Stomach smooth muscle (tissue), 2 donors: ENCODE results near the gene CDHR2.
"Not testable (repeated sequence)": the region's sequence is repeated elsewhere in the genome, so short reads cannot be mapped to it uniquely, and the experiment has no call there.

Experiments used
- H3K27ac ChIP-seq: one replicate; pipeline ENCODE4 v1.7.0; 2013; ENCODE audit warnings: mild to moderate bottlenecking, low read length, inconsistent platforms
- H3K27me3 ChIP-seq, 2 donors: one replicate each; pipeline ENCODE4 v1.7.0; 2013; ENCODE audit warnings: low read length in 2 of 2; ENCODE audit not compliant: insufficient read depth in 2 of 2, control insufficient read depth in 1 of 2
- H3K36me3 ChIP-seq, 2 donors: one replicate each; pipeline ENCODE4 v1.7.0; 2013; ENCODE audit warnings: low read length in 2 of 2; ENCODE audit not compliant: control insufficient read depth in 2 of 2, insufficient read depth in 2 of 2
- H3K4me1 ChIP-seq: one replicate; pipeline ENCODE4 v1.7.0; 2013; ENCODE audit warnings: low read length; ENCODE audit not compliant: control insufficient read depth, insufficient read depth
- H3K4me3 ChIP-seq, 2 donors: one replicate each; pipeline ENCODE4 v1.7.0; 2013; ENCODE audit warnings: low read length in 2 of 2
- H3K9ac ChIP-seq, 2 donors: one replicate each; pipeline ENCODE4 v1.7.0; 2013; ENCODE audit warnings: low read length in 2 of 2, mild to moderate bottlenecking in 1 of 2
- H3K9me3 ChIP-seq, 2 donors: one replicate each; pipeline ENCODE4 v1.7.0; 2013; ENCODE audit warnings: low read length in 2 of 2; ENCODE audit not compliant: control insufficient read depth in 2 of 2
- donor health status: healthy.
- donor health status: Pancreatic carcinoma.

CDHR2 gene

DNA sequence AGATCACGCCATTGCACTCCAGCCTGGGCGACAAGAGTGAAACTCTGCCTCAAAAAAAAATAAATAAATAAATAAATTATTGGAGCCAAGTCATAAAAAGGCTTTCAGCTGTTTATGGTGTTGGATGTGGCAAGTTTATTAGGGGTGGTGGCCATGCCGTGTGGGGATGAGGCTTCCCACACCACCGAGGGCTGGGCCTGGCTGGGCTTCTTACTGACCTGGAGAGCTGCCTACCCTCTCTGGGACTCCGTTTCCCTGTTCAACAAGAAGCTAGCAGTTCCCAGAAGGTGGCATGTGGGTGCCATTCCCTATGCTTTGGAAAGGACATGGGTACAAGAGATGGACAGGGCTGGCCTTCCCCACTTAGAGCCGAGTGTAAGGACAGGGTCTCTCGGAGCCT, 38.3 kb downstream of the CDHR2 start:
- no peak overlapping the region for H3K27ac ChIP-seq
- H3K4me1 ChIP-seq: no peaks in the 10 kb centered on the region
- no peak overlapping the region for H3K4me3 ChIP-seq
- H3K9me3 ChIP-seq: peaks cover 5 to 19% of the 10 kb centered on the region in 2 donors
- peaks cover 0 to 2% of the 10 kb centered on the region in 2 donors for H3K27me3 ChIP-seq
- no peaks in the 10 kb centered on the region for H3K36me3 ChIP-seq
- no peak overlapping the region for H3K9ac ChIP-seq

DNA sequence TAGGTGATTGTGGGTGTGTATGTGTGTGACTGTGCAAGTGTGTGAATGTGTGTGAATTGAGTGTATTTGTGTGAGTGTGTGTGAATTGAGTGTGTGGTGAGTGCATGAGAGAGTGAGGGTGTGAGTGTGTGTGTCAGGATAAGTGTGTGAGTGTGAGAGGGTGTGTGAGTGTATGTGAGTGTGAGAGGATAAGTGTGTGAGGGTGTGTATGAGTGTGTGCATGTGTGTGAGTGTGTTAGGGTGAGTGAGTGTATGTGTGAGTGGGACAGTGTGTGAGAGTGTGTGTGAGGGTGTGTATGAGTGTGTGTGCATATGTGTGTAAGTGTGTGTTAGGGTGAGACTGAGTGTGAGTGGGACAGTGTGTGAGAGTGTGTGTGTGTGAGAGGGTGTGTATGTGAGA, 39.2 kb downstream of the CDHR2 start:
- H3K27ac ChIP-seq: no peak overlapping the region
- H3K36me3 ChIP-seq: no peaks in the 10 kb centered on the region
- H3K4me3 ChIP-seq: no peak overlapping the region
- H3K27me3 ChIP-seq: peaks cover 0 to 2% of the 10 kb centered on the region in 2 donors
- no peak overlapping the region for H3K9ac ChIP-seq
- no peaks in the 10 kb centered on the region for H3K4me1 ChIP-seq
- H3K9me3 ChIP-seq: peaks cover 5 to 19% of the 10 kb centered on the region in 2 donors

DNA sequence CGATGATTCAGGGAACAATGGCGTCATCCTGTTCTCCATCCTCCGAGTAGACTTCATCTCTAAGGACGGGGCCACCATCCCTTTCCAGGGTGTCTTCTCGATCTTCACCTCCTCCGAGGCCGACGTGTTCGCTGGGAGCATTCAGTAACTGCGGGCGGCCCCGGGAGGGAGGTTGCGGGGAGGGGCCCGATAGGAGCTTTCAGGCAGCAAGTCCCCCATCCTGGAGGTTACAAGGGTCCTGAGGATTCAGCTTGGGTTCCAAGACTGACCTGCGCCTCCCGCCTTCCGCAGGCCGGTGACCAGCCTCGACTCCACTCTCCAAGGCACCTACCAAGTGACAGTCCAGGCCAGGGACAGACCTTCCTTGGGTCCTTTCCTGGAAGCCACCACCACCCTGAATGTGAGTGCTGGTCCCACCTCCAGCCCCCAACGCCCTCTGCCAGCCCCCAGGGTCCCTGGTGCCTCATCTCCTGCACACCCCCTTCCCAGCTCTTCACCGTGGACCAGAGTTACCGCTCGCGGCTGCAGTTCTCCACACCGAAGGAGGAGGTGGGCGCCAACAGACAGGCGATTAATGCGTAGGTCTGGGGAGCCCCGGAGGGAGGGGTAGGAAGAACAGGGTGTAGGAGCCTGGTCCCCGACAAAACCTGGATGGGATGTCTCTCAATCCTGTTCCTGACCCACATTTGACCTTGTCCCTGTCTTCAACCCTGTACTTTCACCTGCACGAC, 40.1 kb downstream of the CDHR2 start:
- Histone ChIP-seq H3K4me1 (no peaks in the 10 kb centered on the region), H3K27me3 (peaks cover under 1 to 5% of the 10 kb centered on the region in 2 donors), H3K27ac (no peak overlapping the region), H3K9ac (no peak overlapping the region), H3K9me3 (peaks cover 5 to 19% of the 10 kb centered on the region in 2 donors), H3K36me3 (no peaks in the 10 kb centered on the region), H3K4me3 (no peak overlapping the region)

DNA sequence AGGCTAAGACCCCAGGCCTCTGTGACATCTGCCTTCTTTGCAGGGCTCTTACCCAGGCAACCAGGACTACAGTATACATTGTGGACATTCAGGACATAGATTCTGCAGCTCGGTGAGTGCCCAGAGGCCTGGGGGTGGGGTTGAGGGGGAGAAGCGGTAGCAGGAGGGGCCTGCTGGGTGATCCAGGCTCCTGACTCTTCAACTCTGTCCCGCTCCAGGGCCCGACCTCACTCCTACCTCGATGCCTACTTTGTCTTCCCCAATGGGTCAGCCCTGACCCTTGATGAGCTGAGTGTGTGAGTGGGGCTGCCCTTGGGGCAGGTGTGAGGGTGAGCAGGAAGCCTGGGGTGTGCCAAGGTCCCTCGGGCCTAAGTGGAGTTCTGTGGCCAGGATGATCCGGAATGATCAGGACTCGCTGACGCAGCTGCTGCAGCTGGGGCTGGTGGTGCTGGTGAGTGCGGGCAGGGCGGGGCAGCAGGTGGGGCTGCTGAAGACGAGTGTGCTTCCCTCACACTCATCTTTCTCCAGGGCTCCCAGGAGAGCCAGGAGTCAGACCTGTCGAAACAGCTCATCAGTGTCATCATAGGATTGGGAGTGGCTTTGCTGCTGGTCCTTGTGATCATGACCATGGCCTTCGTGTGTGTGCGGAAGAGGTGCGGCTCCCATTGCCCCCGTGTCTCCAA, 41.0 kb downstream of the CDHR2 start:
- Histone ChIP-seq H3K4me3 (no peak overlapping the region), H3K27me3 (peaks cover 9 to 11% of the 10 kb centered on the region in 2 donors), H3K36me3 (no peaks in the 10 kb centered on the region), H3K4me1 (no peaks in the 10 kb centered on the region), H3K27ac (no peak overlapping the region), H3K9ac (no peak overlapping the region), H3K9me3 (peaks cover 2 to 10% of the 10 kb centered on the region in 2 donors)

DNA sequence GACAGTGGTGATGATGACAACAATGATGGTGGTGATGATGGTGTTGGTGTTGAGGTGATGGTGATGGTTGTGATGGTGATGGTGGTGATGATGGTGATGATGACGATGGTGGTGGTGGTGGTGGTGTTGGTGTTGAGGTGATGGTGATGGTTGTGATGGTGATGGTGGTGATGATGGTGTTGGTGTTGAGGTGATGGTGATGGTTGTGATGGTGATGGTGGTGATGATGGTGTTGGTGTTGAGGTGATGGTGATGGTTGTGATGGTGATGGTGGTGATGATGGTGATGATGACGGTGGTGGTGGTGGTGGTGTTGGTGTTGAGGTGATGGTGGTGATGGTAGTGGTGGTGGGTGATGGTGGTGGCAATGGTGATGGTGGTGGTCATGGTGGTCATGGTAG, 42.5 kb downstream of the CDHR2 start:
- H3K4me3 ChIP-seq, H3K27ac ChIP-seq, H3K9me3 ChIP-seq, H3K9ac ChIP-seq, H3K36me3 ChIP-seq, H3K4me1 ChIP-seq: not testable (repeated sequence)
- H3K27me3 ChIP-seq: peaks cover 9 to 11% of the 10 kb centered on the region in 2 donors

DNA sequence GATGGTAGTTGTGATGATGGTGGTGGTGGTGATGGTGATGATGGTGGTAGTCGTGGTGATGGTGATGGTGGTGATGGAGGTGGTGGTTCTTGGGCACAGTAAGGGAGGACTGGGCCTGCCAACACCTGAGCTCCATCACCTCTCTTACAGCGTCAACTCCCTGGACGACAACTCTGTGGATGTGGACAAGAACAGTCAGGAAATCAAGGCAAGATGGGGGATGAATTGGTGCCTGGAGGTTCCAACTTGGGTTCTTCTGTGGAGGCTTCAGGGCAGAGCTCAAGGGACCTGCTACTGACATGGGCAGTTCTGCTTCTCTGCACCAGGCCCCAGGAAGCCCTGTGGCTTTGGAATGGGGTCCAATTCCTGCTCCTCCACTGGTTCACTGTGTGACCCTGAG, 43.4 kb downstream of the CDHR2 start:
- H3K4me1 ChIP-seq: peaks cover 9% of the 10 kb centered on the region
- H3K9ac ChIP-seq: no peak overlapping the region
- H3K9me3 ChIP-seq: peaks cover 0 to 3% of the 10 kb centered on the region in 2 donors
- no peak overlapping the region for H3K27ac ChIP-seq
- peaks cover 9 to 11% of the 10 kb centered on the region in 2 donors for H3K27me3 ChIP-seq
- no peaks in the 10 kb centered on the region for H3K36me3 ChIP-seq
- no peak overlapping the region for H3K4me3 ChIP-seq

DNA sequence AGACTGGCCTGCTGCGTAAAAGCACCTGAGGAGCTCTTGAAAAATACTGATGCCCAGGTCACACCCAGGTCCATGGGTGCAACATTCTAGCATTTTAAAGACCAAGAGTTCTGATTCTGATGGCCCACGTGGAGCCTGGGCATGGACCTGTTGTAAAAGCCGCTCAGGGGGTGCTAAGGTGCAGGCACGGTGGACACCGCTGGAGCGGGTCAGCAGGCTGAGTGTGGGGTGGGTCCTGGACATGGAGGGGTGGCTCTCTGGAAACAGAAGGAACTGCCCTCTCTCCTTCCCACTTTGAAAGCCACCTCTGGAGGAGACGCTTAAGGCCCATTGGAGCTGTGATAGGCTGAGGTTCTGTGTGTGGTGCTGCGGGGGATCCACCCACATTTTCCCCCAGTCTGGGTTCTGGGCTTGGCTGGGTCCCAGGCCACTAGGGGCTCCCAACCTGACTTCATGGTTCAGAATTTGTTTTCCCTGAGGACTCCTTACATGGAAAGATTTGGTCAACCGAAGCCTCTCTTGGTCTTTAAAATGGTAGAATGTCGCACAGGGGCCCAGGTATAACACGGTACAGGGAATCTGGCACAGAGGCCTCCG, 44.2 kb downstream of the CDHR2 start:
- H3K27me3 ChIP-seq: peaks cover 12% of the 10 kb centered on the region in 2 donors
- H3K9me3 ChIP-seq: peaks cover 0 to 3% of the 10 kb centered on the region in 2 donors
- H3K4me1 ChIP-seq: peaks cover 9% of the 10 kb centered on the region
- H3K9ac ChIP-seq: no peak overlapping the region
- H3K4me3 ChIP-seq: no peak overlapping the region
- no peaks in the 10 kb centered on the region for H3K36me3 ChIP-seq
- no peak overlapping the region for H3K27ac ChIP-seq

DNA sequence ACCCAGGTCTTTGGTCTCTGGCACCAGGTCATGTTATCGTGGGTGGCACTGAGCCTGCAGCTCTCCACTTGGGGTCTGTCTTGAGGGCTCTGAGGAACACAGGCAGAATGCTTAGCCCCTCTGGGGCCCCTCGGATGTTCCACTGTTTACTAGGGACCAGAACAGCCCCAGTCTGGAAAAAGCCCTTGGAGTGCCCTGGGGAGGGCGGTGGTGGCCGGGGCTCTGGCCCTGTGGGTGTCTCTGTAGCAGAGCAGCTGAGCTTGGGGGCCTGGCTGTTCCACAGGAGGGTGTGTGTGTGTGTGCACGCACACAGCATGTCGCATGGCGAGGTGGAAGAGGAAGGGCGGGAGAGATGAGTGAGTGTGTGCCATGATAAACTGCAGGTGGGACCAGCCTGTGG, 45.4 kb downstream of the CDHR2 start:
- Histone ChIP-seq H3K4me1 (peaks cover 9% of the 10 kb centered on the region), H3K4me3 (no peak overlapping the region), H3K9ac (no peak overlapping the region), H3K36me3 (no peaks in the 10 kb centered on the region), H3K27ac (no peak overlapping the region), H3K9me3 (peaks cover 0 to 3% of the 10 kb centered on the region in 2 donors), H3K27me3 (peaks cover 12% of the 10 kb centered on the region in 2 donors)

DNA sequence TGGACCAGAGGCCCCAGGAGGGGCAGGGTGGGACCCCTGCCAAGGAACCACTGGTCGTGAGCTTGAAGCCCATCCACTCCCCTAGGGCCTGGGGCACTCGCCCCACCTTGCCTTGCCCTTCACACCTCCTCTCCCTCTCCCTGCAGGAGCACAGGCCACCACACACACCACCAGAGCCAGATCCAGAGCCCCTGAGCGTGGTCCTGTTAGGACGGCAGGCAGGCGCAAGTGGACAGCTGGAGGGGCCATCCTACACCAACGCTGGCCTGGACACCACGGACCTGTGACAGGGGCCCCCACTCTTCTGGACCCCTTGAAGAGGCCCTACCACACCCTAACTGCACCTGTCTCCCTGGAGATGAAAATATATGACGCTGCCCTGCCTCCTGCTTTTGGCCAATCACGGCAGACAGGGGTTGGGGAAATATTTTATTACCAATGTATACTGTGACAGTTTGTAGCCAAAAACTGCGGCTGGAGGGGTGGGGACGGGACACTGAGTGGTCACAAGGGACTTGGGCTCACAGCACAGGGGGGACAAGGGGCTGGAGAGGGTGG, 46.3 kb downstream of the CDHR2 start:
- H3K27me3 ChIP-seq: peaks cover 12% of the 10 kb centered on the region in 2 donors
- H3K9me3 ChIP-seq: peaks cover 0 to 3% of the 10 kb centered on the region in 2 donors
- H3K4me3 ChIP-seq: no peak overlapping the region
- H3K9ac ChIP-seq: no peak overlapping the region
- peaks cover 9% of the 10 kb centered on the region for H3K4me1 ChIP-seq
- H3K27ac ChIP-seq: no peak overlapping the region
- no peaks in the 10 kb centered on the region for H3K36me3 ChIP-seq

DNA sequence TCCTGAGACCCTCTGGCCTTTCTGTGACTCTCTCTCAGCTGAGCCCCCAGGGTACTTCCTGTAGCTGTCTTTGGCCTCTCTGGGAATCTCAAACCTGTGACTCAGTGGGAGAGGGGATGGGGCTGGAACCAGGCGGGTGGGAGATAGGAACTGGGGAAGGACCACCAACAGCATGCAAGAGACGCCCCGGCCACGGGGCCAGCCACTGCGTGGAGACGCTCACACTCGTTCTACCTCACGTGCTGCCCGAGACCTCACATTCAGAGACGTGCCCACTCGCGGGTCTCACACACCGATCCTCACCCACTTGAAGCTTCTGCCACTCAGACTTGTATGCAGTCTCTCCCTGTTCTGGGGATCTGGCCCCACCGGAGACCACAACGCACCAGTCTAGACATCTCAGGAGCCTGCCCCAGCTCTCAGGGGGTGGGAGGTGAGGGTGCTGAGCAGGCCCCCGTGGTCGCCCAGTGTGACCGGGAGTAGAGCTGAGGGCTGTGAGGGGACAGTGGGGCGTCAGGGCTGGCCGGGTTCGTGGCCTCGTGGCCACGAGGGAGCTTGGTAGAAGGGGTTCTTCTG, 47.0 kb downstream of the CDHR2 start:
- Histone ChIP-seq H3K36me3 (no peaks in the 10 kb centered on the region), H3K27me3 (peaks cover 12% of the 10 kb centered on the region in 2 donors), H3K4me3 (peak overlapping the region; percentile 15 to 25), H3K27ac (no peak overlapping the region), H3K4me1 (peaks cover 9% of the 10 kb centered on the region), H3K9me3 (peaks cover 0 to under 1% of the 10 kb centered on the region in 2 donors), H3K9ac (no peak overlapping the region)
